Measurements from ENCODE around the gene RASA3.

- TF ChIP-seq CTCF (IDR thresholded peaks at IDR 0.05; ENCODE audit: low read depth, low read length): no peak
- TF ChIP-seq EZH2phosphoT487 (IDR thresholded peaks at IDR 0.05; ENCODE audit: low read depth): no peak
These were observed 55.1 kb downstream of the RASA3 start for GRCh38 chr13:114077099-114077932.

Data from OCI-LY3 (cell line).